HFFc6 (cell line): Measurements from ENCODE around the gene ANKRD40CL. TPM values are rescaled to one million over a fixed set of nuclear protein-coding genes. Genes with fewer than 3 reads are reported as not detected.

ENCODE experiments used
- DNase-seq: peaks from one replicate; pipeline ENCODE4 v3.0.0-alpha.2; 2018
- H3K27ac Mint-ChIP-seq: 2 replicates; pipeline ENCODE4 v1.8.0; 2020; ENCODE audit warnings: mild to moderate bottlenecking, mixed read lengths
- H3K27me3 Mint-ChIP-seq: 2 replicates; pipeline ENCODE4 v1.8.0; 2021; ENCODE audit warnings: mild to moderate bottlenecking, moderate library complexity, mixed read lengths; ENCODE audit not compliant: insufficient read depth
- H3K36me3 Mint-ChIP-seq: 2 replicates; pipeline ENCODE4 v1.8.0; 2021; ENCODE audit warnings: low read depth, mixed read lengths
- H3K4me1 Mint-ChIP-seq: 2 replicates; pipeline ENCODE4 v1.8.0; 2020; ENCODE audit warnings: low read depth, mixed read lengths
- H3K4me3 Mint-ChIP-seq: 2 replicates; pipeline ENCODE4 v1.8.0; 2020; ENCODE audit warnings: mild to moderate bottlenecking, moderate library complexity, mixed read lengths
- H3K9me3 Mint-ChIP-seq: 2 replicates; pipeline ENCODE4 v1.8.0; 2020; ENCODE audit warnings: mild to moderate bottlenecking, mixed read lengths
- CTCF ChIP-seq: fragments of 200-600 bp; sonication (generic); IDR thresholded peaks from 2 replicates; pipeline ENCODE4 v1.5.0; 2021; ENCODE audit warnings: antibody characterized with exemption, mild to moderate bottlenecking
- total RNA-seq, 6 experiments: library from RNA; stranded (reverse); fragmentation: NEBNext Ultra II Directional; extraction: Animal tissue kit (Norgen Biotek cat#: 25700); gene quantifications; 2 replicates in 1 of 6; 3 replicates in 5 of 6; pipeline ENCODE4 v1.2.3, GENCODE V29; 2021

The ANKRD40CL gene
- total RNA-seq, 6 experiments from 2014 or later = not detected

- Mint-ChIP-seq H3K4me1 (peaks cover 28% of the 10 kb centered on the region), H3K27ac (peak overlapping the region; percentile 99), H3K36me3 (peaks cover 16% of the 10 kb centered on the region), H3K27me3 (peaks cover 5% of the 10 kb centered on the region; the same call in 1 of the 2 replicates), H3K4me3 (peak overlapping the region; percentile 97), H3K9me3 (no peaks in the 10 kb centered on the region)
- no peak for DNase-seq
- TF ChIP-seq CTCF = no peak
Measured at GRCh38 chr17:50721194-50722010, 45.9 kb downstream of the ANKRD40CL start.

- peaks cover 28% of the 10 kb centered on the region for H3K4me1 Mint-ChIP-seq
- peaks cover 16% of the 10 kb centered on the region for H3K36me3 Mint-ChIP-seq
- TF ChIP-seq CTCF = no peak
- DNase-seq = no peak
- H3K27ac Mint-ChIP-seq = peak overlapping the region; percentile 99
- H3K9me3 Mint-ChIP-seq = no peaks in the 10 kb centered on the region
- H3K4me3 Mint-ChIP-seq = peak overlapping the region; percentile 97
- peaks cover 5% of the 10 kb centered on the region; the same call in 1 of the 2 replicates for H3K27me3 Mint-ChIP-seq
Measured at GRCh38 chr17:50719924-50720794, 47.2 kb downstream of the ANKRD40CL start.

GRCh38 chr17:50719144-50719923 is 48.0 kb downstream of the ANKRD40CL start, which contains the start of gene LUC7L3:
LUC7L3 (plus strand) TSS chr17:50719603; CDS start chr17:50719733, 130 bp downstream.
- Mint-ChIP-seq H3K9me3 (no peaks in the 10 kb centered on the region), H3K4me1 (peaks cover 28% of the 10 kb centered on the region), H3K27ac (peak within 1 kb of the TSS; percentile 99), H3K27me3 (peaks cover 5% of the 10 kb centered on the region; the same call in 1 of the 2 replicates), H3K36me3 (peaks cover 16% of the 10 kb centered on the region), H3K4me3 (peak within 1 kb of the TSS; percentile 97)
- DNase-seq = peak; percentile 89
- no peak for TF ChIP-seq CTCF

GRCh38 chr17:50715471-50715870 is 51.8 kb downstream of the ANKRD40CL start:
- no peak for DNase-seq
- H3K36me3 Mint-ChIP-seq = peaks cover 9% of the 10 kb centered on the region; the same call in 1 of the 2 replicates
- peaks cover 5% of the 10 kb centered on the region; the same call in 1 of the 2 replicates for H3K4me1 Mint-ChIP-seq
- H3K27ac Mint-ChIP-seq = no peak overlapping the region
- H3K27me3 Mint-ChIP-seq = no peaks in the 10 kb centered on the region
- no peak for TF ChIP-seq CTCF
- no peaks in the 10 kb centered on the region for H3K9me3 Mint-ChIP-seq
- H3K4me3 Mint-ChIP-seq = no peak overlapping the region

GRCh38 chr17:50712641-50713040 is 54.7 kb downstream of the ANKRD40CL start:
- no peak overlapping the region for H3K4me3 Mint-ChIP-seq
- no peak overlapping the region for H3K27ac Mint-ChIP-seq
- DNase-seq = no peak
- TF ChIP-seq CTCF = no peak
- peaks cover 1% of the 10 kb centered on the region; the same call in 1 of the 2 replicates for H3K27me3 Mint-ChIP-seq
- H3K36me3 Mint-ChIP-seq = no peaks in the 10 kb centered on the region
- peaks cover 21% of the 10 kb centered on the region for H3K4me1 Mint-ChIP-seq
- H3K9me3 Mint-ChIP-seq = no peaks in the 10 kb centered on the region
